Liver (tissue), 3 donors: Measurements from ENCODE around the gene TWIST2.

ENCODE experiments used
- SP1 ChIP-seq: IDR thresholded peaks from 2 replicates; pipeline ENCODE4 v1.6.1; 2018; ENCODE audit warnings: antibody characterized with exemption, mild to moderate bottlenecking
- TF ChIP-seq, protein P1 (sequence below): fragments of 150-350 bp; IDR thresholded peaks from 2 replicates; pipeline ENCODE4 v1.5.1; 2017; ENCODE audit warnings: improper control_type of control experiment, low read depth, low read length; ENCODE audit not compliant: missing input control
- TF ChIP-seq, protein P2 (sequence below): IDR thresholded peaks from 2 replicates; pipeline ENCODE4 v1.6.1; 2016; ENCODE audit warnings: antibody characterized with exemption
- donor health status: healthy.
- donor health status: healthy.

DNA sequence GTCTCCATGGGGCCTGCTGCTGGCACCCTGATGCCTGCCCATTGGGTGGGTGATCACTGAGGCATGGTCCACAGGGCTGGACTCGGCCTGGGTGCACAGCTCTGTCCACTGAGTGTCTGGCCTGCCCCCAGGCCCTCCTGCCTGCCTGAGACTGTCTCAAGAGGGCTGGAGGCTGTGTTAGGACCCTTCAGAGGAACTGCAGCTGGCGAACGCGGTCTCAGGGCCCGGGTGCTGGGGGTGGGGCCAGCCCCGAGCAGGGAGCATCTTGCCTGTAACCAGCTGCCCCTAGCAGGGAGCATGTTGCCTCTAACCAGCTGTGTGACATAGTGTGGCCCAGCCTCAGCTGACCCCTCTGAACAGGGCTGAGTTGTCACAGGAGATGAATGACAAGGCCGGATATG is 50.0 kb downstream of the TWIST2 start:
- TF ChIP-seq SP1 = no peak
- TF ChIP-seq, protein P1, sequence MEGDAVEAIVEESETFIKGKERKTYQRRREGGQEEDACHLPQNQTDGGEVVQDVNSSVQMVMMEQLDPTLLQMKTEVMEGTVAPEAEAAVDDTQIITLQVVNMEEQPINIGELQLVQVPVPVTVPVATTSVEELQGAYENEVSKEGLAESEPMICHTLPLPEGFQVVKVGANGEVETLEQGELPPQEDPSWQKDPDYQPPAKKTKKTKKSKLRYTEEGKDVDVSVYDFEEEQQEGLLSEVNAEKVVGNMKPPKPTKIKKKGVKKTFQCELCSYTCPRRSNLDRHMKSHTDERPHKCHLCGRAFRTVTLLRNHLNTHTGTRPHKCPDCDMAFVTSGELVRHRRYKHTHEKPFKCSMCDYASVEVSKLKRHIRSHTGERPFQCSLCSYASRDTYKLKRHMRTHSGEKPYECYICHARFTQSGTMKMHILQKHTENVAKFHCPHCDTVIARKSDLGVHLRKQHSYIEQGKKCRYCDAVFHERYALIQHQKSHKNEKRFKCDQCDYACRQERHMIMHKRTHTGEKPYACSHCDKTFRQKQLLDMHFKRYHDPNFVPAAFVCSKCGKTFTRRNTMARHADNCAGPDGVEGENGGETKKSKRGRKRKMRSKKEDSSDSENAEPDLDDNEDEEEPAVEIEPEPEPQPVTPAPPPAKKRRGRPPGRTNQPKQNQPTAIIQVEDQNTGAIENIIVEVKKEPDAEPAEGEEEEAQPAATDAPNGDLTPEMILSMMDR = no peak
- TF ChIP-seq, protein P2, sequence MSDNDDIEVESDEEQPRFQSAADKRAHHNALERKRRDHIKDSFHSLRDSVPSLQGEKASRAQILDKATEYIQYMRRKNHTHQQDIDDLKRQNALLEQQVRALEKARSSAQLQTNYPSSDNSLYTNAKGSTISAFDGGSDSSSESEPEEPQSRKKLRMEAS = no peak
